CD1c-positive myeloid dendritic cell (primary cell): ENCODE data around the gene RBPJL.
A peak's percentile ranks its signal among the peaks of the same experiment; 100 is the strongest.
"Not testable (repeated sequence)": the region's sequence is repeated elsewhere in the genome, so short reads cannot be mapped to it uniquely, and the experiment has no call there.

ENCODE experiments used
- DNase-seq: peaks from one replicate; pipeline ENCODE4 v3.0.0-alpha.2; 2016; ENCODE audit errors: extremely low spot score

RBPJL gene

DNA sequence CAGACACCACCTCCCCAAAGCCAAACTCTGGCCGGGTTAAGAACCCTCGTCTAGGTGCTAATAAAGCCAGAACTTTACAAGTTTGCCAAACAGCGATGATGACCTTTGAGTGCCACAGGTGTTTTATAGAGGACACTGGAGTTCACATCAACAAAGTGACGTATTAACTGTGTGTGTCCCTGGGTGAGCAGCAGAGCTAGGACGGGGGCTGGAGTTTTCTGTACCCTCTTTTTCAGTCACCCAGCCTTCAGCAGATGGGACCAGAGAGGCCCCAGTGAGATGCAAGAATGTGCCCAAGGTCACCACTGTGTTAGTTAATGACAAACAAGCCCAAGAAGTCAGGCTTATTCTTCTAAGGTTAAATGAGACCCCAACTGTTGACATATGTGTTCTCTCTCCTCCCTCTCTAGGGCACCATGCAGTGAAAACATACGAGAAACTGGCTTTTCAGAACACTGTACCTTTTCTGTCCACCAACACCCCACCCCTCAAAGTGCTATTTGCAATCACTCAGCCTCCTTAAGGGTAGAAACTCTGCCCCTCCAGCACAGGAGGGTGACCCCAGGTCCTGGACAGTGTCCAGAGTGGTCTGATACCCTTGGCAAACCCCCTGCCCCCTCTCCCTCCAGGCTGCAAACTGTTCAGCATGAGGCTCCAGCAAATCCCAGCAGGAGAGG is 36.4 kb downstream of the RBPJL start:
- no peak for DNase-seq

DNA sequence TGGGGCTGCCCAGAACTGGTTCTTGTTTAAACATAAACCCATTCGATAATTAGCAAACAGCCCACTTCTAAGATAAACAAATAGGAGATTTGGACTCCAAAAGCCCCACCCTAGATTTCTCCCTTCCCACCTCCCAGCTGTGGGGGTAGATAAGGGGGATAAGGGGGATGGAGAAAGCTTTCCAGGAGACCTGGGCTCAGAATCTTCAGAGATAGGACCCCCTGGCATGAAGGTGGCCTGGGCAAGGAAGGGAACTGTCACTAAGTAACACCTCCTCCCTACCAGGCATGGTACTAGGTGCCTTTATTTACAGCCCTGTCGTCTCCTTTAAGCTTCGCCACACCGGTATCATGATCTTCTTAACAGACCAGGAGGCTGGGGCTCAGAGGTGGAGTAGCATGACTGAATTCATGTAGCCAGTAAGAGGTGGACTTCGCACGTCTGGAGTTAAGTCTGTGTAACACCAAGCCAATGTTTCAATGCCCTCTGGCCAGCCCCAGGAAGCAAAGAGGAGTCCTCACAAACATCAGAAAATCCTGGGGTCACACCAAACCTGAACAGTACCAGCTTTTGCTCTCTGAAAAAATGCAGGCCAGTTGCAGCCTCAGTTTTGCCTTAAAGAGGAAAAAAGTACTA is 37.0 kb downstream of the RBPJL start:
- DNase-seq, result no peak

DNA sequence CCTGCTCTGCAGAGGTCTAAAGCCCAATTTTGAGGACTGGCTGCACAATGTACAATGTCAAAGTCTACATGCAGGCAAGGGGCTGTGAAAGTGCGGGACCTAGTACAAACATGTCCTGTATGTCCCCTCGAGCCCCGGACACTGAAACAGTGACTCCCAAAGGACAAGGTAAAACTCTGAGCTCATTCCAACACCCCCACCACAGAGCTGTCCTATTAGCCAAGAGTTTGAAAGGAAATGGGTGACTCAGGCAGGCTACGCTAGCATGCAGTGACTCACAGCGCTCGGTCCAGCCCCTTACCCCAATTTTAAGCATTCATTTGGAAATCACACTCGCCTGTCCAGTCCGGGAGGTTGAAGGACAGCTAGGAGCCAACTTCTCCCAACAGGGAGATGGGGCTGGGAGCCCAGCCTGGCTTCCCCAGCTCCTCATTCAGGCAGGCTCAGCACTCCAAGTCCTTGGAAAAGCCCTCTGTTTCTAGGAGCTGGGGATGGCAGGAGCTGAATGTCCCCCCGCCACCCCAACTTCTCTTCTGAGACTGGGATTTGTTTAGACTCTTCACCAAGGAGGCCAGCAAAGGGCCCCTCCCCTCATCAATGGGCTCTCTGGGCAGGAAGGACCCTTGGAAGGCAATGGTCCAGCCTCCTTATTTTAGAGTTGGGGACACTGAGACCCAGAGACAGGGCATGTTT is 37.7 kb downstream of the RBPJL start:
- DNase-seq, result peak; percentile 84

DNA sequence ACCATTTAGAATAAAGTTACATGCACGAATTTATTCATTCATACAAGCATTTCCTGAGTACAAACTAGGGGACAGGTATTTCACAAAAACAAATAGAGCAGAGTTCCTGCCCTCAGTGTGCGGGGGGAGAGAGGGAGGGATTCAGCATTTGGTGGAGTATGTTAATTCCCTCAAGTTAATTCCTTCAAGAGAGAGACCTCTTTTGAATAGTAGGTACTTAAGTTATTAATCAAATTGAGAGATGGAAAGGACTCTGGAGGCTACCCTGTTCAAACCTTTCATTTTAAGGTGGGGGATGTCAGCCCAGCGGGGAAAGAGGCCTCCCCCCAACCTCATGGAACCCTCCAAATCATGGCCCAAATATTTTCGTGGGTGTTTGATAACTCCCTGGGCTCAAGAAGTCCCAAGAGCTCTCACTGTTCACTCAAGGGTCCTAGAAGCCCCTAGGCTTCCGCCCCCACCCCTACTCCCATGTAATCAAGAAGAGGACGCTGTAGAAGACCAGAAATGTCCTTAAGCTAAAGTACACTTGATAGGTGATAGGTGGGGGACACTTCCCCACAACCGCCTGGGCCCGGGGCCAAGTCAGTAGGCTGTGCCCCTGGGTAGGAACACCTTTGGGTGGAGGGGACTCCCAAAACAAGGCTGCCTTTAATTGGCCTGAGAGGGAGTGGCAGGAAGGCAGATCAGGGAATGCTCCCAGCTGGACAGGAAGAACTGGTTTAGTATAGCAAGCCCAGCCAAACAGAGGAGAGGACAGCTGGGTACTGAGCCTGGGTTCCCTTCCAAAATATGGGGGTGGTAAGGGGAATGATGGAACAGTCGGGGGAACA is 38.7 kb downstream of the RBPJL start:
- DNase-seq, result no peak

DNA sequence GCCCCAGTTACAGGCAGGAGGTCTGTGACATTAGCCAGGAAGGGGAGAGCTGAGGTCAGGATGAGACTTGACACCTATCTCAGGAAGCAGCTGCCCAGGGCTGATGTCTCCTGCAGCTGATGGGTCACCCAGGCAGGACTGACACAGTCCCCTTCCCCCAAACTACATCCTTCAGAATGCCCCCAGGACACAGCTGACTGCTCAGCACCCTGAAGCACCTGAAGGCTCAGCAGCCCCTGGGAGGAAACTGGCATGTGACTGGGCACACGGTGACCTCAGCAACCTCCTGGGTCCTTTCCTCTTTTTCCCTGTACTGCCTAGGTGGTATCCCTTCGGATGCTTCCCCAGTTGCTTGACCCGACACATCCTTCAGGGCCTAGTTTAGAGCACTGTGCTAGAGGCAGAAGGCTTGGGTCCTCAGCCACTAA is 39.7 kb downstream of the RBPJL start:
- DNase-seq, result peak; percentile 31

DNA sequence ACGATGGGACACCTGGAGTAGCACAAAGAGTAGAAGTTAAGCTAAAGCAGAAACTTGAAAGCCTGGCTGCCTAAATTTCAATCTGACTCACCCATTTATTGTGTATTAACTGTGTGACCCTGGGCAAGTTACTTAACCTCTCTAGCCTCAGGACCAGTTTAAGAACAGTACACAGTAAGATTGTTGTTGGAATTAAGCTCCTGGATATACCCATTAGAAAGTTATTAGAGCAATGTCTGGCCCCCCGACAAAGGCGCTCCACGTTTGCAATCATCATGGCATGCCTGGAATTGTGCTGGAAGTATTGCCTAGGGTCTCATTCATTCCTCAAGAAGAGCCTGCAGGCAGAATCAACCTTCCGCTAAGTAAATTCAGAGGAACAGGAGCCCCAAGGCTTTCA is 40.2 kb downstream of the RBPJL start:
- no peak for DNase-seq

DNA sequence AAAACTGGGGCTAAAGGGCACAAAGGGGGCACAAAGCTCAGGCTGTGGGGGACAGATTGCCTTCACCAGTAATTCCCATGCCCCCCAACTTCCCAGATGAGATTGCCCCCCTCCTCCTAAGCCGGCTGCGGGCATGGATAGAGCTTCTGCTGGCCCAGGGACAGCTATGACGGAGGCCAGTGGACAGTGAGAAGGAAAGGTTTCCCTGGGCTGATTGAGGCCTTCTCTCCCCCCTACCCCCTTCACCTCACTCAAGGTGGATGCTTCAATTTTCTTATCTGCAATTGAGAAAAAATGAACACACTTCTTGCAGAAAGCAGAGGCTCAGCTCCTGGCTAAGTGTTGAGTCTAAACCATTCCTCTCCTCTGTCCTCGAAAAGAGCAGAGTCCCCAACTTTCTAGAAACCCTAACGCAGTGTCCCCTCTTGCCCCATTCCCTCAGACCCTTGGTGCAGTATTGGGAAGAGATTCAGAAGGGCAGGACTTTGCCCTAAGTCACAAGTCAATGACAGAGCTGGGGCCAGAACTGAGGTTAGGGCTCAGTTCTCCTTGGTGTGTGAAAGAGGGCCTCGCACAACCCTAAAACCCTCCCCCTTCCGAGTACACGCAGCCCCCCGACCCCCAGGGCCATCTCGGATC is 40.8 kb downstream of the RBPJL start:
- no peak for DNase-seq

DNA sequence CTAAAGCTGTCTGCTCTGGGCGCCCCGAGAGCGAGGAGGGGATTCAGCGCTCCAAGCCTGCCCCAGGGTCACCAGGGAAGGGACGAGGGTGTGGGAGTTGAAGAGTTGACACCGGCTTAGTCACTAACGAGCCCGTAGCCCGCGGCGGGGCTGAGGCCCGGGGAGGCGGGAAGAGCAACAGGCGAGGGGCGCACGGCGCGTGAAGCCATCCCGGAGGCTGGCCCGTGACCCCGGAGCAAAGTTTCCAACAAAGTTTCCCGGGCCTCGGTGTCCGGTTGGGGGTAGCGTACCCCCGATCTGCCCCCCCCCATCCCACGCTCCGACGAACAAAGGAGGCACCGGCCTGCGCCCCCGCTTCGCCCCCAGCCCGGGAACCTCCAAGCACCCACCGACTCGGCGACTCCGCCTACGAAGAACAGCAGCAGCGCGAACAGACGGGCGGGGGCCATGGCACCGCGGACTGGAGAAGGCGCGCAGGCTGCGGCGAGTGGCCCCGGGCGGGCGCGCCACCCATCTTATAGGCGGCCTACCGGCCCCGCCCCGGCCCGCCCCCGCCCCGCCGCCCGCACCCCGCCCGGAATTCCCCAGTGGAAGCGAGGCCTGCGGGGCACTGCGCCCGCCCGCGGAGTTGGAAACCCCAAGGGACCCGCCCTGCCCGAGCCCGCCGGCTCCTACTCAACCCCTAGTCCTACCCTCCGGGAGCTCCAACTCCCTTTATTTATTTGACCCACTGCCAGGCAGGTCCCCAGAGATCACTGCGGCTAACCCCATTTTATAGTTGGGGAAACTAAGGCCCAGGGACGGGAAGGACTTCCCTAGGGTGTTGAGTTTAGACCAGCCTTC is 41.5 kb downstream of the RBPJL start, which contains the start of gene SDC4:
Gene SDC4, minus strand, starts transcription at position 489 of the 843 bp plus-strand sequence. Its CDS starts 40 bp downstream, at position 449.
- DNase-seq, result peak; percentile 72

DNA sequence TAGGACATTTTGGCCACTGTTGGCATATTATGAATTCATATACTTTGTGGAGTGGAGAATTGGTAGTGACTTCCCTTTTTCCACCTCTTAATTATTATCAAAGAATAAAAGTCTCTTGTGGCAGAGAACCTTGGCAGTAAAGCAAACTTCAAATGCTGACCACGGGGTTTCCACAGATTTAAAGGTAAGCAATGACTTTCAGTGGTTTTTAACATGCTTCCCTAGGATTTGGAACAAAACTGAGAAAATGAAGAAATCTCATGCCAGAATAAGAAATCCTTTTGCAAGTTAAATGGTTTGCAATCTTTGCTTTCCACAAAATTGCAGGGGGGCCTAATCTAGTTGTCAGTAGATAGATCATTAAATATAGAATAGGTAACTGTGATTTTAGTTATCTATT is 43.6 kb downstream of the RBPJL start:
- DNase-seq, result no peak

DNA sequence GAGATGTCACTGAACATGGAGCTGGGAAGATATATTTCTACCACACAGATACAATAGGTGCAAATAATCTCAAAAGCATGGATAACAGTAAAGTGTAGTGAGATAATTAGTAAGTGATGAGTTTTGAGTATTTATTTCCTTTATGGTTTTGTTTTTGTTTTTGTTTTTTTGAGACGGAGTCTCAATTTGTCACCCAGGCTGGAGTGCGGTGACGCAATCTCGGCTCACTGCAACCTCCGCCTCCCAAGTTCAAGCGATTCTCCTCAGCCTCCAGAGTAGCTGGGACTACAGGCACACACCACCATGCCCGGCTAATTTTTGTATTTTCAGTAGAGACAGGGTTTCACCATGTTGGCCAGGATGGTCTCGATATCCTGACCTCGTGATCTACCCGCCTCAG is 44.2 kb downstream of the RBPJL start:
- not testable (repeated sequence) for DNase-seq

DNA sequence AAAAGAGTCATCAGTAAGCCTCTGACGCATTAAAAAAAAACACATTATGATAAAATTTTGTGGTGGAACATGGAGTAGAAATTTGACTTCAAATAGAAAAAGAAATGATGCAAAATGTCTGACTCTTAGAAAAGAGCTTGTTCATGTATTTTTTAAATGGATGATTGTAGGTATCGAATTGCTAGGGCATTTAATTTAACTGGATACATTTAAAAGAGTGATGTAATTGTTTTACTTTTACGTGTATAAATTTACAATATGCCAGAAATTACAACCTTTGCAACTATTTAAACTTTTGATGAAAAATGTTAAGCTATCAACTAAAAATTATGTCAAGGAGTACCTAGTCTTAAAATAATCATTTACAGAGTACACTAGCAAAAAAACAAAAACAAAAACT is 46.1 kb downstream of the RBPJL start:
- no peak for DNase-seq

DNA sequence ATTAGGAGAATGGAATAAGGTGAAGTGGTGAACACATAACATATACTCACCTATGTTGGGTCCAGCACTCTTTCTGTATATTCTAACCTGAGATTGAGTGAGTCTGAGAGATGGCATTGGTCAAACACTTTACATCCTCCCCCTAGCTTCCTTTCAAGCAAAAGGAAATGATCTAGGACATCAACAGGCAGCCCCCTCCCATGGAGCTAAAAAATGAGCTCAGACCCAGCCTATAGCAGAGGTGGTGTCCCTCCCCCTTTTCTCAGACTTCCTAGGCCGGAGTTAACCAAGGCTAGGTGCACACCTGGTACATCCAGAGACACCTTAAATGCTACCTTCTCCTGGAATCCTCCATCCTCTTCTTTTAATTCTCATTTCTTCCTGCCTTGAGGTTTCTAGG is 47.1 kb downstream of the RBPJL start:
- no peak for DNase-seq

DNA sequence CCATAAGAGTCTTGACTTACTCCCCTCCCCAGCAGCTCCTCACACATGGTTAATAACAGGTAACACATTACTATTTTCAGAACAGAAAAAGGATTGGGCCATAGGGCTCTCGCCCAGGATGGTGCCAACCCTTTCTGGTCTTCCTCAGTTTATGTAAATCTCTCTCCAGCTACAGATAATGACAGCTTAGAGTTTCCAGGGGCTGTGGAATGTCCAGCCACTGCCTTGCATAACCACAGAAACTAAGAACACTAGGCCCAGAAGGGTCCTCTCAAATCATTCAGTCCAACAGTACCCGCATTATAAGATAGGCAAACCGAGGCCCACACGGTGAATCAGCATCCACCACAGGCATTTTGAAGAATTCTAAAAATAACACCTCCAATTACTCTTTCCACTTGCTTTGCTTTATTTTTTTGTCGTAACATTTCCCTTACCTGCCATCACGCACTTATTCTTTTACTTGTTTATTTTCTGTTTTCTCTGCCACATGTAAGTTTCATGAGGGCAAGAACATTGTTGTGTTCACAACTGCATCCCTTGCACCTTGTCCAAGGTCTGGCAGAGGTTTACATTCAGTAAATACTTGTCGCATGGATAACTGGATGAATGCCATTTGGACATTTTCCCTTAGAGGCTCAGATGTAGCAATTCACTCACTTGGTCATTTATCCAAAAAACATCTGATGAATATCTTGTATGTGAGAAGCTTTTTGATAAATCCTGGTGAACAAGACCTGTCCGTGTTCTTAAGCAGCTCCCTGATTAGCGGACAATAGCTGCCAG is 48.0 kb downstream of the RBPJL start:
- DNase-seq, result no peak

DNA sequence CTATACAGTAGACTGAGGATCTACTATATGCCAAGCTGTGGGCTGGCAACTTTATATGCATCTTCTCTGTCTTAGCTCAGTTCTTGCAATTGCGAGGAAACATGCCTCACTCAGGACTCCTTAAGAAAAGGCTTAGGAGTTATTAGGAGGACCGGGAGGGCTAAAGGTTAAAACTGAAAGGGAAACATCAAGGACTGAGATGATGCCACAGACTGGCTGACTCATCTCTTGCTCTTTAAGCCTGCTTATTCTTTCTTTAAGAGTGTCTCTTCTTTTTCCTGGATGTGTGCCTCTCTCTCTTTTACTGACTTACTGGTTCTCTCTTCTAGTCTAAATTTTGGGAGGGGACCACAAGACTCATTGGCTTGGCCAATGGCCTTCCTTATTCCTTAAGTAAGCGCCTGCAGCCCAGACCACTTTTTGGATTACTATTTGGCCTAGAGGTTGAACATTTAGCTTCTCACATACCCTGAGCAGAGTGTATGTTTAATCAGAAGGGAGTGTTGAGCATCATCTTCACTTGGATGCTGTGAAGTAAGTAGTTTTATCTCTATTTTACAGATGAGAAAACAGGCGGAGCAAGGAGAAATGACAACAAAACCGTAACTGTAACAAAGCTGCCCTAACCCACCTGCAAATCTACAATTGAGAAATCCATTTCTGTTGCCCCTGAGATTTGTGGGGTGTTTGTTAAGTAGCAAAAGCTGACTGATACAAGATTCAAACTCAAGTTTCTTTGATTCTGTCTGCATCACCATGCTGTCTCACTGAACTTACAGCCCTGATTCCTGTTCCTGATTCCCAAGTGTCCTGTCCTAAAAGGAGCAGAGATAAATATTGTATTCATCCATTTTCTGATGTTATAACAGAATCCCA is 48.8 kb downstream of the RBPJL start:
- DNase-seq, result no peak

DNA sequence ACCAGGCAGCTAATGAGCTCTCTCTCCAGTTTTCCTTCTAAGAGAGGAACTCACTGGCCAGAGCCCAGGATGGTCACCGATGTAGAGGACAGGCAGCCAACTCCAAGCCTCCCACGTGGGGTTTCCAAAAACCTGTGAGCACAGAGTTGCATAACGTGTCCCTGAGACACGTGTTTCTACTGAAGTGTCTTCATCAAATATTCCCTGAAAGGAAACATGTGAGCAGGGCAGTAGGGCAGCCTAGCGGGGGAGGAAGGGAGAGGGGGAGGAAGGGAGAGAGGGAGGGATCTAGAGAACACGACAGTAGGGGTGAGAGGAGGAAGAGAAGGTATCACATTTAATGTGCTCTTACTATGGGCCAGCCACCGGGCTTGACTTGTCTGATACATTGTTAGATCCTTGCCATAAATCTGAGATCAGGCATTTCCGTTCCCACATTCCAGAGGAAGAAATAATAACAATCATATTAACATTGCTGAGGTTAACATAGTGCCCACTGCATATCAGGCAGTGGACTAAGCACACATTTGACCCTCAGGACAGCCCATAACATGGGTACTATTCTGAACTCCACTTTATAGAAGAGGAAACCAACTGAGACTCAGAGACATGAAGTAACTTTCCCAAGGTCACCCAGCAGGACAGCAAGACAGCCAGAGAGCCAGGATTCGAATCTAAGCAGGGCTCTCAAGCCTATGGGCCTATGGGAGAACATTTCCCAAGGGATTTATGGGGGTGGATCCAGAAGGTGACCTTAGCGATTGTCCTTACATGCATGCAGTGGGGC is 51.8 kb downstream of the RBPJL start:
- DNase-seq, result peak; percentile 81

DNA sequence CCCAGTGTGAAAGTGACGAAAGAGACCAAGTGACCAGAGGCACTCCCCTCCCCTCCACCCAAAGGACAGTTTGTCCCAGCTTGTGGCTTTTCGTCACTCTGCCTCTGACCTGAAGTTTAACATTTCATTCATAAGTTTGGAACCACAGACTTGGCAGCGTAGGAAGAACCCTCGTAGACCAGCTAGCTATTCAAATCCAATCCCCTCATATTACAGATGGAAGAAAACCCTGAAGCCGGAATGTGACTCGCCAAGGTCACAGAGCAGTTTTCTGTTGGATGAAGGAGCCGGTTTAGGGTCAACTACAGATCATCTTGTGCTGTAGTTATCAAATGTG is 52.4 kb downstream of the RBPJL start:
- DNase-seq, result no peak

DNA sequence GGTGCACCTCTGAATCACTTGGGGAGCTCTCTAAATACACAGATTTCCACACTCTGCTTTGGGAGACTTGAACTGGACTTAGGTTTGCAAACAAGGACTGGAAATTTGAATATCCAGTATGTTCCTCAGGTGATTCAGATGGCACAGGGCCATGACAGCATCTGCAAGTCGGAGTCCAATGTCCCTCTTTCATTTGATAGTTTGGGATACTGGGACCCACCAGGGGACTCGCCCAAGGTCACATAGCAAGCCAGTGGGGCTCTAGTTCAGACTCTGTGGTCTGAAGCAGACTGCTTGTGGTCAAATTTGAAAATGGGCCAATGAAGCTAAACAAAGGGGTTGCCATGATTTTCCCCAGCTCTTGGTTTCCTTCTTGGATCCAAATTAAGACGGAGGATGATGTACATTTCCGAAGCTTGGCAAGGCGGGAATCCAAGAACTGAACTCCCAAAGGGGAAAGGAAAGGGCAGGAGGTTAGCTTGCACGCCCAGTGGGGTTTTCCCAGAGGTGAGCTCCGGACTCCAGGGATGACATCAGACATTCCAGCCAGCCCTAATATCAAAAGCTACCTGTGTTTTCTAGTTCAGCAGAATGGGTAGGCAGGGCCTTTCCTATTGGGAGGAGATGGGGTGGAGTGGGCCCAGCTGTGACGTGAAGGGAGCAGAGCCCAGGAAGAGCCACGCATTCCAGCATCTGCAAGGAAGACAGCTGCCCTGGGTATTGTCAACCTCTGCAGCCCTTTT is 52.9 kb downstream of the RBPJL start:
- DNase-seq, result no peak
